ENCODE measurements around the gene SERPINI2. TPM values are rescaled to one million over a fixed set of nuclear protein-coding genes. Genes with fewer than 3 reads are reported as not detected.

Gene SERPINI2
- 0.09 TPM for polyA plus RNA-seq
- long read RNA-seq, donor 1: 0 reads
- long read RNA-seq, donor 2: 0 reads
- long read RNA-seq, donor 3: 0 reads
- long read RNA-seq, donor 4: 0 reads
- long read RNA-seq, donor 5: 0 reads
- long read RNA-seq, donor 6: 0 reads
- long read RNA-seq, donor 7: 0 reads
- long read RNA-seq, donor 8: 0 reads
- long read RNA-seq, donor 9: 0 reads
- long read RNA-seq, donor 10: 0 reads
- long read RNA-seq, donor 11: 0 reads

- WGBS (ENCODE audit: insufficient coverage, low lambda C conversion rate): no CpG with 5 or more reads among the region's 4 CpGs
- no peaks in the 10 kb centered on the region for H3K36me3 ChIP-seq (ENCODE audit: control insufficient read depth, insufficient read depth, low read length)
- no peaks in the 10 kb centered on the region for H3K4me1 ChIP-seq (ENCODE audit: control insufficient read depth, insufficient read depth, low read length)
- no peak within 1 kb of the TSS for H3K4me3 ChIP-seq (ENCODE audit: low read length)
- no peaks in the 10 kb centered on the region for H3K9me3 ChIP-seq (ENCODE audit: control insufficient read depth, low read depth, low read length)
- H3K27me3 ChIP-seq (ENCODE audit: control insufficient read depth, insufficient read depth, low read length): no peaks in the 10 kb centered on the region
- DNase-seq: no peak
- H3K27ac ChIP-seq (ENCODE audit: low read length): no peak within 1 kb of the TSS
Observed at GRCh38 chr3:167473863-167474262, at the start of gene SERPINI2. TSS of gene SERPINI2 (minus strand) at chr3:167474042. CDS start at chr3:167471834, 2,208 bp downstream.

- H3K4me3 ChIP-seq (ENCODE audit: low read length): no peak overlapping the region
- no peak overlapping the region for H3K27ac ChIP-seq (ENCODE audit: low read length)
- no peak for DNase-seq
- H3K27me3 ChIP-seq (ENCODE audit: control insufficient read depth, insufficient read depth, low read length): no peaks in the 10 kb centered on the region
- no peaks in the 10 kb centered on the region for H3K36me3 ChIP-seq (ENCODE audit: control insufficient read depth, insufficient read depth, low read length)
- H3K4me1 ChIP-seq (ENCODE audit: control insufficient read depth, insufficient read depth, low read length): no peaks in the 10 kb centered on the region
- H3K9me3 ChIP-seq (ENCODE audit: control insufficient read depth, low read depth, low read length): no peaks in the 10 kb centered on the region
Observed at GRCh38 chr3:167521006-167521355, 47.1 kb upstream of the SERPINI2 start.

GRCh38 chr3:167520266-167521005 is 46.6 kb upstream of the SERPINI2 start:
- 100% methylated on average over 2 of the region's 2 CpGs for WGBS (ENCODE audit: insufficient coverage, low lambda C conversion rate)
- Histone ChIP-seq H3K36me3 (ENCODE audit: control insufficient read depth, insufficient read depth, low read length) (no peaks in the 10 kb centered on the region), H3K27ac (ENCODE audit: low read length) (no peak overlapping the region), H3K9me3 (ENCODE audit: control insufficient read depth, low read depth, low read length) (no peaks in the 10 kb centered on the region), H3K27me3 (ENCODE audit: control insufficient read depth, insufficient read depth, low read length) (no peaks in the 10 kb centered on the region), H3K4me3 (ENCODE audit: low read length) (no peak overlapping the region), H3K4me1 (ENCODE audit: control insufficient read depth, insufficient read depth, low read length) (no peaks in the 10 kb centered on the region)
- DNase-seq: no peak

- Histone ChIP-seq H3K4me1 (ENCODE audit: control insufficient read depth, insufficient read depth, low read length) (no peaks in the 10 kb centered on the region), H3K27ac (ENCODE audit: low read length) (no peak overlapping the region), H3K36me3 (ENCODE audit: control insufficient read depth, insufficient read depth, low read length) (no peaks in the 10 kb centered on the region), H3K4me3 (ENCODE audit: low read length) (no peak overlapping the region), H3K9me3 (ENCODE audit: control insufficient read depth, low read depth, low read length) (no peaks in the 10 kb centered on the region), H3K27me3 (ENCODE audit: control insufficient read depth, insufficient read depth, low read length) (no peaks in the 10 kb centered on the region)
- WGBS (ENCODE audit: insufficient coverage, low lambda C conversion rate): no CpG with 5 or more reads among the region's 1 CpG
- DNase-seq: no peak
Observed at GRCh38 chr3:167507954-167508353, 34.1 kb upstream of the SERPINI2 start.

- no peak for DNase-seq
- Histone ChIP-seq H3K27ac (ENCODE audit: low read length) (no peak overlapping the region), H3K4me3 (ENCODE audit: low read length) (no peak overlapping the region), H3K27me3 (ENCODE audit: control insufficient read depth, insufficient read depth, low read length) (no peaks in the 10 kb centered on the region), H3K36me3 (ENCODE audit: control insufficient read depth, insufficient read depth, low read length) (no peaks in the 10 kb centered on the region), H3K4me1 (ENCODE audit: control insufficient read depth, insufficient read depth, low read length) (no peaks in the 10 kb centered on the region), H3K9me3 (ENCODE audit: control insufficient read depth, low read depth, low read length) (no peaks in the 10 kb centered on the region)
- 82% methylated on average over 2 of the region's 2 CpGs for WGBS (ENCODE audit: insufficient coverage, low lambda C conversion rate)
Observed at GRCh38 chr3:167502401-167502800, 28.6 kb upstream of the SERPINI2 start.

- Histone ChIP-seq H3K36me3 (ENCODE audit: control insufficient read depth, insufficient read depth, low read length) (no peaks in the 10 kb centered on the region), H3K9me3 (ENCODE audit: control insufficient read depth, low read depth, low read length) (no peaks in the 10 kb centered on the region), H3K4me3 (ENCODE audit: low read length) (no peak overlapping the region), H3K27ac (ENCODE audit: low read length) (no peak overlapping the region), H3K4me1 (ENCODE audit: control insufficient read depth, insufficient read depth, low read length) (no peaks in the 10 kb centered on the region), H3K27me3 (ENCODE audit: control insufficient read depth, insufficient read depth, low read length) (no peaks in the 10 kb centered on the region)
- no peak for DNase-seq
- WGBS (ENCODE audit: insufficient coverage, low lambda C conversion rate): 100% methylated on average over 2 of the region's 3 CpGs
Observed at GRCh38 chr3:167501941-167502340, 28.1 kb upstream of the SERPINI2 start.

GRCh38 chr3:167497903-167498302 is 24.1 kb upstream of the SERPINI2 start:
- H3K4me1 ChIP-seq (ENCODE audit: control insufficient read depth, insufficient read depth, low read length): no peaks in the 10 kb centered on the region
- H3K36me3 ChIP-seq (ENCODE audit: control insufficient read depth, insufficient read depth, low read length): no peaks in the 10 kb centered on the region
- WGBS (ENCODE audit: insufficient coverage, low lambda C conversion rate): no CpG with 5 or more reads among the region's 7 CpGs
- H3K27me3 ChIP-seq (ENCODE audit: control insufficient read depth, insufficient read depth, low read length): no peaks in the 10 kb centered on the region
- no peaks in the 10 kb centered on the region for H3K9me3 ChIP-seq (ENCODE audit: control insufficient read depth, low read depth, low read length)
- no peak overlapping the region for H3K4me3 ChIP-seq (ENCODE audit: low read length)
- DNase-seq: no peak
- no peak overlapping the region for H3K27ac ChIP-seq (ENCODE audit: low read length)

- Histone ChIP-seq H3K27me3 (ENCODE audit: control insufficient read depth, insufficient read depth, low read length) (no peaks in the 10 kb centered on the region), H3K27ac (ENCODE audit: low read length) (no peak overlapping the region)
- DNase-seq: no peak
Observed at GRCh38 chr3:167493244-167493643, 19.4 kb upstream of the SERPINI2 start.

GRCh38 chr3:167491621-167492020 is 17.8 kb upstream of the SERPINI2 start:
- H3K9me3 ChIP-seq (ENCODE audit: control insufficient read depth, low read depth, low read length): no peaks in the 10 kb centered on the region
- DNase-seq: no peak
- no peaks in the 10 kb centered on the region for H3K36me3 ChIP-seq (ENCODE audit: control insufficient read depth, insufficient read depth, low read length)
- no peak overlapping the region for H3K4me3 ChIP-seq (ENCODE audit: low read length)
- no peak overlapping the region for H3K27ac ChIP-seq (ENCODE audit: low read length)
- H3K27me3 ChIP-seq (ENCODE audit: control insufficient read depth, insufficient read depth, low read length): no peaks in the 10 kb centered on the region
- no peaks in the 10 kb centered on the region for H3K4me1 ChIP-seq (ENCODE audit: control insufficient read depth, insufficient read depth, low read length)

More at GRCh38 chr3:167493244-167493643, 19.4 kb upstream of the SERPINI2 start:
- Histone ChIP-seq H3K4me3 (ENCODE audit: low read length) (no peak overlapping the region), H3K36me3 (ENCODE audit: control insufficient read depth, insufficient read depth, low read length) (no peaks in the 10 kb centered on the region), H3K4me1 (ENCODE audit: control insufficient read depth, insufficient read depth, low read length) (no peaks in the 10 kb centered on the region), H3K9me3 (ENCODE audit: control insufficient read depth, low read depth, low read length) (no peaks in the 10 kb centered on the region)
- no CpG with 5 or more reads among the region's 3 CpGs for WGBS (ENCODE audit: insufficient coverage, low lambda C conversion rate)

- Histone ChIP-seq H3K4me3 (ENCODE audit: low read length) (no peak overlapping the region), H3K9me3 (ENCODE audit: control insufficient read depth, low read depth, low read length) (no peaks in the 10 kb centered on the region), H3K36me3 (ENCODE audit: control insufficient read depth, insufficient read depth, low read length) (no peaks in the 10 kb centered on the region), H3K4me1 (ENCODE audit: control insufficient read depth, insufficient read depth, low read length) (no peaks in the 10 kb centered on the region), H3K27ac (ENCODE audit: low read length) (no peak overlapping the region), H3K27me3 (ENCODE audit: control insufficient read depth, insufficient read depth, low read length) (no peaks in the 10 kb centered on the region)
- WGBS (ENCODE audit: insufficient coverage, low lambda C conversion rate): 71% methylated on average over 1 of the region's 1 CpG
- no peak for DNase-seq
Observed at GRCh38 chr3:167489571-167489970, 15.7 kb upstream of the SERPINI2 start.

GRCh38 chr3:167487556-167487955 is 13.7 kb upstream of the SERPINI2 start:
- Histone ChIP-seq H3K36me3 (ENCODE audit: control insufficient read depth, insufficient read depth, low read length) (no peaks in the 10 kb centered on the region), H3K4me1 (ENCODE audit: control insufficient read depth, insufficient read depth, low read length) (no peaks in the 10 kb centered on the region), H3K9me3 (ENCODE audit: control insufficient read depth, low read depth, low read length) (no peaks in the 10 kb centered on the region), H3K4me3 (ENCODE audit: low read length) (no peak overlapping the region), H3K27ac (ENCODE audit: low read length) (no peak overlapping the region), H3K27me3 (ENCODE audit: control insufficient read depth, insufficient read depth, low read length) (no peaks in the 10 kb centered on the region)
- DNase-seq: no peak
- WGBS (ENCODE audit: insufficient coverage, low lambda C conversion rate): 100% methylated on average over 1 of the region's 3 CpGs
